B cell (primary cell): ENCODE measurements around the gene ATP8A1. TPM values are rescaled to one million over a fixed set of nuclear protein-coding genes. Genes with fewer than 3 reads are reported as not detected.

Experiments used
- ATAC-seq: fragments of 200-7000 bp; cut with Tn5 transposase; one replicate; pipeline ENCODE4 v1.10.0; 2021; ENCODE audit warnings: low read depth, mild to moderate bottlenecking, moderate number of reproducible peaks, moderate library complexity
- CTCF ChIA-PET: fragments of 350-600 bp; sonication (Branson Sonifier 250); formaldehyde crosslinking; loops from one replicate; lab custom pipeline; 2021; ENCODE audit warnings: antibody characterized with exemption, inconsistent platforms; lab: Charles Lee
- POLR2A ChIA-PET: fragments of 350-600 bp; sonication (Branson Sonifier 250); formaldehyde crosslinking; loops from one replicate; lab custom pipeline; 2021; ENCODE audit warnings: antibody characterized with exemption; lab: Charles Lee
- DNase-seq: peaks from one replicate; pipeline ENCODE4 v3.0.0; 2013
- H2AFZ ChIP-seq: 2 replicates; pipeline ENCODE4 v1.6.1; 2012; ENCODE audit warnings: mild to moderate bottlenecking, low read depth, low read length; ENCODE audit not compliant: insufficient read depth, poor library complexity, severe bottlenecking
- H3K27ac ChIP-seq, 2 donors: 1 replicate in 1 of 2; 2 replicates in 1 of 2; pipeline ENCODE4 v1.5.1; 2012 to 2013; ENCODE audit warnings: low read length in 2 of 2, mild to moderate bottlenecking in 2 of 2, moderate library complexity in 1 of 2
- H3K27me3 ChIP-seq, 4 experiments: fragments of 200-600 bp in 1 of 4; sonication (generic) in 1 of 4; replicated peaks in 1 of 4; 1 replicate in 2 of 4; 2 replicates in 2 of 4; pipeline versions ENCODE4 v1.6.1 to v1.7.0; 2013 to 2016; ENCODE audit warnings: low read length in 3 of 4, mild to moderate bottlenecking in 2 of 4, mixed read lengths in 1 of 4, moderate library complexity in 1 of 4; ENCODE audit not compliant: insufficient read depth in 4 of 4, control insufficient read depth in 3 of 4; ENCODE audit errors: control extremely low read depth in 1 of 4
- H3K36me3 ChIP-seq, 2 experiments: replicated peaks in 1 of 2; 1 replicate in 1 of 2; 2 replicates in 1 of 2; pipeline versions ENCODE4 v1.6.1 to v1.7.1; 2013; ENCODE audit warnings: low read length in 1 of 2; ENCODE audit not compliant: insufficient read depth in 2 of 2, control insufficient read depth in 1 of 2; ENCODE audit errors: control extremely low read depth in 1 of 2, extremely low read depth in 1 of 2
- H3K4me1 ChIP-seq, 2 donors: fragments of 200-600 bp in 1 of 2; sonication (generic) in 1 of 2; 1 replicate in 1 of 2; 2 replicates in 1 of 2; pipeline versions ENCODE4 v1.5.1 to v1.6.1; 2013 to 2017; ENCODE audit warnings: low read length in 2 of 2; ENCODE audit not compliant: control insufficient read depth in 2 of 2, insufficient read depth in 2 of 2
- H3K4me2 ChIP-seq: replicated peaks from 2 replicates; pipeline ENCODE3; 2012; ENCODE audit warnings: mild to moderate bottlenecking, low read depth, low read length; ENCODE audit not compliant: poor library complexity, severe bottlenecking
- H3K4me3 ChIP-seq, 5 experiments: fragments of 200-600 bp in 1 of 5; sonication (generic) in 1 of 5; 1 replicate in 3 of 5; 2 replicates in 2 of 5; pipeline versions ENCODE4 v1.5.1 to v1.7.0; 2011 to 2016; ENCODE audit warnings: low read length in 4 of 5, mild to moderate bottlenecking in 4 of 5, low read depth in 2 of 5, control low read depth in 1 of 5, moderate library complexity in 1 of 5; ENCODE audit not compliant: insufficient read depth in 1 of 5; ENCODE audit errors: control extremely low read depth in 1 of 5, extremely low read depth in 1 of 5
- H3K79me2 ChIP-seq: fragments of 200-600 bp; sonication (generic); one replicate; pipeline ENCODE4 v1.6.0; 2016; ENCODE audit warnings: low read length; ENCODE audit not compliant: control insufficient read depth, insufficient read depth
- H3K9ac ChIP-seq: fragments of 200-600 bp; sonication (generic); 2 replicates; pipeline ENCODE4 v1.6.1; 2017; ENCODE audit warnings: mild to moderate bottlenecking, low read length, moderate library complexity
- H3K9me3 ChIP-seq, 3 donors: one replicate each; pipeline versions ENCODE4 v1.6.1 to v1.7.1; 2013; ENCODE audit warnings: low read length in 2 of 3; ENCODE audit not compliant: control insufficient read depth in 2 of 3, insufficient read depth in 1 of 3; ENCODE audit errors: control extremely low read depth in 1 of 3
- H4K20me1 ChIP-seq: 2 replicates; pipeline ENCODE4 v1.6.0; 2012; ENCODE audit warnings: mild to moderate bottlenecking, low read length; ENCODE audit not compliant: insufficient read depth, control insufficient read depth, poor library complexity, severe bottlenecking
- H3K27ac Mint-ChIP-seq: one replicate; pipeline ENCODE4 v1.8.0; 2021; ENCODE audit warnings: mixed read lengths
- H3K27me3 Mint-ChIP-seq: one replicate; pipeline ENCODE4 v1.8.0; 2021; ENCODE audit warnings: mixed read lengths
- H3K4me1 Mint-ChIP-seq: one replicate; pipeline ENCODE4 v1.8.0; 2021; ENCODE audit warnings: mixed read lengths
- H3K4me3 Mint-ChIP-seq: one replicate; pipeline ENCODE4 v1.8.0; 2021; ENCODE audit warnings: mixed read lengths
- H3K9me3 Mint-ChIP-seq: one replicate; pipeline ENCODE4 v1.8.0; 2022; ENCODE audit warnings: mixed read lengths; ENCODE audit not compliant: insufficient read depth
- EZH2 ChIP-seq: IDR thresholded peaks from 2 replicates; pipeline ENCODE4 v1.6.1; 2012; ENCODE audit warnings: borderline replicate concordance, low read depth, mild to moderate bottlenecking, moderate library complexity, low read length; ENCODE audit not compliant: insufficient read depth, poor library complexity, severe bottlenecking
- WGBS: methylation state at CpG from one replicate; pipeline ENCODE4 v1.1.5; 2013; ENCODE audit warnings: missing lambda C conversion rate; ENCODE audit not compliant: insufficient coverage; 5-methylcytosine and 5-hydroxymethylcytosine counted together
- intact Hi-C: fragments of 100-400 bp; cut with micrococcal nuclease; formaldehyde crosslinking; loops from one replicate; pipeline ENCODE4 v1.10.0; 2022
- polyA plus RNA-seq: library from polyadenylated mRNA; depleted of rRNA; stranded (reverse); fragments of >200 nt; gene quantifications from 2 replicates; pipeline ENCODE4 v1.2.3, GENCODE V29; 2012
- total RNA-seq, 2 donors: library from RNA; stranded (reverse); fragments of 120-200 nt in 1 of 2; gene quantifications; 1 replicate in 1 of 2; 2 replicates in 1 of 2; pipeline versions ENCODE4 v1.2.3 to v1.2.4, GENCODE V29; 2013 to 2022
- TF ChIP-seq, protein P1 (sequence below): fragments of 200-600 bp; IDR thresholded peaks from one replicate; pipeline ENCODE4 v1.8.0; 2022; ENCODE audit warnings: antibody characterized with exemption, mild to moderate bottlenecking

ATP8A1 gene
- total and polyA plus RNA-seq, 2 donors (not counting 1 experiment from before 2014, with no cell fraction given): 28.7 to 51.8 TPM

DNA sequence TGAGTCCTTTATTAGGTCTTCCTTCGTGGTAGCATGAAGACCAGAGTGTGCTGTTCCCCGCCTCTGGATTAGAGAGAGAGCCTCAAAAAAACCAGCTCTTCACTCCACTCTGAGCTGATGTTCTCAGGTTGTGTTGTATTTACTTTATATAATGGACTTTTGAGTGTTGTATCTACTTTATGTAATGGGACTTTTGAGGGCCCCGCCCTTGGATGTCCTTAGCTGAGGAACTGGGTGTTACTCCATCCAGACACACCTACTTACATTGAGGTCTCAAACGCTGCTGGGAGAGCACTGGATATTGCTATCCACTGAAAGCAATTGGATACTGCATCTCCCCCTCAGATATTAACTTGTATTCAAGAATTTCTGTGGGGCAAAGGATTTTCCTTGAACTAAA is 28.2 kb downstream of the ATP8A1 start:
- Histone ChIP-seq H3K36me3 (no peaks in the 10 kb centered on the region), H2AFZ (peak overlapping the region; percentile 24), H3K4me3 (peak overlapping the region in 1 of 5 experiments; percentile 17), H4K20me1 (no peaks in the 10 kb centered on the region), H3K27ac (peak overlapping the region; percentile 78 to 79), H3K9ac (peak overlapping the region; percentile 14), H3K4me2 (peak overlapping the region; percentile 55), H3K79me2 (peaks cover 37% of the 10 kb centered on the region), H3K9me3 (no peaks in the 10 kb centered on the region), H3K4me1 (peaks cover 69 to 83% of the 10 kb centered on the region in 2 donors), H3K27me3 (no peaks in the 10 kb centered on the region)
- H3K27ac Mint-ChIP-seq: peak overlapping the region; percentile 97
- CTCF ChIA-PET: interaction anchor here (1.6 to 3.4 kb wide), 5 partner anchors 7 to 60 kb away, joined by 3 to 21 read pairs (median 4); partner anchors contain the start of gene ATP8A1
- POLR2A ChIA-PET: interaction anchor here (0.7 to 2.2 kb wide), 3 partner anchors 13 to 471 kb away, joined by 3 to 25 read pairs (median 3); partner anchors contain the start of gene ATP8A1
- H3K27me3 Mint-ChIP-seq: no peaks in the 10 kb centered on the region
- intact Hi-C loops: loop anchor here (1.0 to 5.0 kb wide), 3 partner anchors 14 to 476 kb away; partner anchors contain the start of genes ATP8A1 and BEND4
- no peak for ATAC-seq
- peak overlapping the region; percentile 84 for H3K4me3 Mint-ChIP-seq
- H3K4me1 Mint-ChIP-seq: peaks cover 79% of the 10 kb centered on the region
- DNase-seq: no peak
- 80% methylated on average over 1 of the region's 4 CpGs for WGBS
- no peaks in the 10 kb centered on the region for H3K9me3 Mint-ChIP-seq
- TF ChIP-seq EZH2: no peak
- TF ChIP-seq, protein P1, sequence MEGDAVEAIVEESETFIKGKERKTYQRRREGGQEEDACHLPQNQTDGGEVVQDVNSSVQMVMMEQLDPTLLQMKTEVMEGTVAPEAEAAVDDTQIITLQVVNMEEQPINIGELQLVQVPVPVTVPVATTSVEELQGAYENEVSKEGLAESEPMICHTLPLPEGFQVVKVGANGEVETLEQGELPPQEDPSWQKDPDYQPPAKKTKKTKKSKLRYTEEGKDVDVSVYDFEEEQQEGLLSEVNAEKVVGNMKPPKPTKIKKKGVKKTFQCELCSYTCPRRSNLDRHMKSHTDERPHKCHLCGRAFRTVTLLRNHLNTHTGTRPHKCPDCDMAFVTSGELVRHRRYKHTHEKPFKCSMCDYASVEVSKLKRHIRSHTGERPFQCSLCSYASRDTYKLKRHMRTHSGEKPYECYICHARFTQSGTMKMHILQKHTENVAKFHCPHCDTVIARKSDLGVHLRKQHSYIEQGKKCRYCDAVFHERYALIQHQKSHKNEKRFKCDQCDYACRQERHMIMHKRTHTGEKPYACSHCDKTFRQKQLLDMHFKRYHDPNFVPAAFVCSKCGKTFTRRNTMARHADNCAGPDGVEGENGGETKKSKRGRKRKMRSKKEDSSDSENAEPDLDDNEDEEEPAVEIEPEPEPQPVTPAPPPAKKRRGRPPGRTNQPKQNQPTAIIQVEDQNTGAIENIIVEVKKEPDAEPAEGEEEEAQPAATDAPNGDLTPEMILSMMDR: no peak
